ENCODE measurements around the gene TPM4. TPM values are rescaled to one million over a fixed set of nuclear protein-coding genes. Genes with fewer than 3 reads are reported as not detected.

The TPM4 gene
- total and polyA plus RNA-seq, 2 of the 13 experiments (the other 11 are each of a cell fraction or from before 2014, with no cell fraction given): 180 to 188 TPM

GRCh38 chr19:16076154-16076957 is at the start of gene TPM4 (continued):
- TF ChIP-seq ZNF275 (CRISPR knock-in tag; IDR thresholded peaks at IDR 0.05; ENCODE audit: borderline replicate concordance): no peak
- no peak for TF ChIP-seq NKX3-1 (CRISPR knock-in tag; IDR thresholded peaks at IDR 0.05)
- TF ChIP-seq ZBTB42 (CRISPR knock-in tag; IDR thresholded peaks at IDR 0.05): peak; percentile 98
- TF ChIP-seq POLR2AphosphoS5 (IDR thresholded peaks at IDR 0.05; ENCODE audit: low read depth, low read length): peak; percentile 54
- TF ChIP-seq THRA (CRISPR knock-in tag; IDR thresholded peaks at IDR 0.05; ENCODE audit: borderline replicate concordance): no peak
- no peak for TF ChIP-seq CAMTA2 (CRISPR knock-in tag; IDR thresholded peaks at IDR 0.05; ENCODE audit: borderline replicate concordance)
- no peak for TF ChIP-seq ZNF678 (CRISPR knock-in tag; IDR thresholded peaks at IDR 0.05)
- no peak for TF ChIP-seq AHDC1 (CRISPR knock-in tag; IDR thresholded peaks at IDR 0.05; ENCODE audit: borderline replicate concordance)
- peak; percentile 20; the same call in 1 of the 2 replicates for TF ChIP-seq HINFP (CRISPR knock-in tag; IDR thresholded peaks at IDR 0.05; ENCODE audit: low read depth)
- no peak for TF ChIP-seq EP300 (IDR thresholded peaks at IDR 0.05; ENCODE audit: low read depth in 2 of 2, low read length in 2 of 2)
- no peak for TF ChIP-seq EP300 (CRISPR knock-in tag; IDR thresholded peaks at IDR 0.05; ENCODE audit: borderline replicate concordance)
- peak; percentile 67 for TF ChIP-seq PHF8 (CRISPR knock-in tag; IDR thresholded peaks at IDR 0.05)
- TF ChIP-seq ZNF737 (CRISPR knock-in tag; IDR thresholded peaks at IDR 0.05; ENCODE audit: borderline replicate concordance): no peak
- no peak for TF ChIP-seq PHF5A (CRISPR knock-in tag; IDR thresholded peaks at IDR 0.05; ENCODE audit: low read depth, unreplicated experiment)
- TF ChIP-seq MEIS1 (CRISPR knock-in tag; IDR thresholded peaks at IDR 0.05; ENCODE audit: borderline replicate concordance): no peak
- TF ChIP-seq GPBP1L1 (CRISPR knock-in tag; IDR thresholded peaks at IDR 0.05): no peak
- TF ChIP-seq KMT2A (CRISPR knock-in tag; IDR thresholded peaks at IDR 0.05): no peak
- TF ChIP-seq KAT8 (CRISPR knock-in tag; IDR thresholded peaks at IDR 0.05): no peak

All from HepG2 (cell line).